Measurements from ENCODE around the gene C17orf67.

The C17orf67 gene

DNA sequence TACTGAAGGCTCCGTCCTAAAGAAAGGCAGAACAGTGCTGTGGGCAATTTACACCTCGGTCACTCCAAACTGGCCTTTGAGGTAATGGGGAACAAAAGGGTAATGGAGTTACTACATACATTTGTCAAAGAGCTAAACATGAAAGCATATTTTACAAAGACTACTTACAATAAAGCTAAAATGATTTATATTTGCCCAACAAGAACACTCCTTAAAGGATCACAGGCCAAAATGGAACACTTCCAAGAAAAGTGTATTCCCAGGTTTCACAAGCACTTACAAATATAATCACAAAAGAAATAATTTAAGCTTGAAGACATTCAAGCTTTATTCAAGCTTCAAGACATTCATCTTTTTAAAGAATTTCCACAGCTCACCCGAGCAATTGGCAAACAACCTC is 29.3 kb downstream of the C17orf67 start:
- no peak for DNase-seq

DNA sequence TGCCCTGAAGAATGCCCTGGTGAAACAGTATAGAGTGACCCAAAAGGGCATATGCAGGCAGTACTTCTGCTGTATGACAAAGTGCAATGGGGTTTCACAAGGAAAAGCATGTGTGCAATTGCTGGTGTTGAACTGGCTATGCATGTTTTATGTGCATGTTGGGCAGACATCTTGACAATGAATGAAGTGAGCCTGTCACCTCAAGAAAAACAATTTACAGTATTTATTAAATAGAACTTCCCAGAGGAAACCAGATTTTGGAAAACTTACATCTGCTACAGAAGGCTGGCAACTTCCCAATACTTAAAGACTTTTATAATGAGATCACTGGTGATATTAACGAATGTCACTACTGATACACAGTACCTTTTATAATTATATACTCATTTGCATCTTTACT is 30.6 kb downstream of the C17orf67 start:
- no peak for DNase-seq

DNA sequence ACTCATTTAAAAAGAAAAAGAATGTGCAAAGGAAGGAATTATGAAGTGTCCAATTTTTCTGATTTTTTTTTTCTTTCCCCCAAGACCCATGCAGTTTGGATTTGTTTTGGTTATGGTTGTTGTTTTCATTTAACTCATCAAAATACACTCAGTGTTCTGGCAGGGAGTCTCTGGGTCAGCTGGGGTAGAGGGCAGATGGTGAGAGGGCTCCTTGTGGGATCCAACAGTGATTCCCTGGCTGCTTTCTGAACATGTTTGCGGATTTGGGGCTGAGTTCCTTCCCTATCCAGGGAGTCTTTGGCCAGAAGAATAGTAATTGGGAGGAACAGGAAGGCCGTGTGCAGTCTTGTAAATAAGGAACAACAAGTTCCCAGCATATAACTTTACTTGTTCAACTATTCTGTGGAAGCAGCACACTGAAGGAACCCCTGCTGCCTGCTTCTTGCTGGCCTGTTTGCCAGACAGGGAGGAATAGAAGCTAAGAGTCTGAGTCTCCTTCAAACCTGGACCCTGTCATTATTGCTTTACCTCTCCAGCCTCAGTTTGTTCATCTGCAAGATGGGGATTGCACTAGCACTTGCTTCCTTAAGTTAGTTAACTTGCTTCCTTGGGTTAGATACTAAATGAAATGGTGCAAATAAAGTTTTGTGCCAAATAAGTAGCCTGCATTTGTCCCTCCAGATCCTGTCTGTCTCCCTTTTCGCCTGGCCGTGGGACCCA is 32.1 kb downstream of the C17orf67 start:
- no peak for DNase-seq

DNA sequence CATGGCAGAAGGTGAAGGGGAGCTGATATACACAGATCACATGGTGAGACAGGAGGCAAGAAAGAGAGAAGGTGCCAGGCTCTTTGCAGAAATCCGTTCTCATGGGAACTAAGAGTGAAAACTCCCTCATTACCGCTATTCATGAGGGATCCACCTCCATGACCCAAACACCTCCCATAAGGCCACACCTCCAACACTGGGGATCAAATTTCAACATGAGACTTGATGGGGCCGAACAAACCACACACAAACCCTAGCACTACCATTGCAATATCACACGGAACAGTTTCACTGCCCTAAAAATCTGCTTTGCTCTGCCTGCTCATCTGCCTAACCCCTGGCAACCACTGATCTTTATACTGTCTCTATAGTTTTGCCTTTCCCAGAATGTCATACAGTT is 34.8 kb downstream of the C17orf67 start:
- DNase-seq: no peak

DNA sequence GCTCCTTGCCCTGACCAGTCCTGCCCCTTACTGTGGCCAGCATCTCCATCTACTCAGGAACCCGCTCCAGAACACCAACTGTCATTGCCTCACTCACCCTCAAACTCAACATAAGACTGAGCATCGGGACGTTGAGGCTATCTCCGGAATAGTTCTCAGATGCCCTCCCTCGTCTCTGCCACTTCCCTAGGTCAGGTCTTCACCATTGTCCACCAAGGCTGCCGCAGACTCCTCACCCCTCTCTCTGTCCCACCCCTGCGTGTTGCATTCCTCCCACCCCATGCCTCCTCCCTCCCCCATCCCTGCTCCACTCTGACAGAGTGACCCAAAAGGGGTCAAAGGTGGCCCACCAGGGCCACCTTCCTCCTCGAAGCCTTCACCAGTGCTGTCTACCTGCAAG is 37.2 kb downstream of the C17orf67 start:
- no peak for DNase-seq

DNA sequence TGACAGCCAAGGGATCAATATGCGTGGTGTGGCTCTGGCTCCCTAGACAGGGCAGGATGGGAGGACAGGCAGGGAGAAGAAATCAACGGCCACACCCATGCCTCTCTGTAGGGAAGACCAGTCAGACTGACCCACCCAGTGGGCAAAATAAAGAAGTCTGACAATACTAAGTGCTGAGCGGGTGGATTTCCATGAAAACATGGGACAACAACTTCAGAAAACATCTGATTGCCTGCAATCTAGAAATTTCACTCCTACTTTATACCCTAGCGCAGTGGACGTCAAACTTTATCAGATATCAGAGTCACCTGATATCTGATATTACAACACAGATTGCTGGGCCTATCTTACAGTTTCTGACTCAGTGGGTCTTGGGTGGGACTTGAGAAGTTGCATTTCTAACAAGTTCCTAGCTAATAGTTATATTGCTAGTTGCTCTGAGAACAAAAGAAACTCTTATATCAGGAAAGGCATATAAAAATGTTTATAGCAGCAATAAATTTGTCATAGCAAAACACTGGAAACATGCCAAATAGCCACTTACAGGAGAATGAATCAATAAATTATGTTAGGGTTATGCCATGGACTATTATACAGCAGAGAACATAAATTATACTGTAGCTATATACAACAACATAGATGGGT is 38.4 kb downstream of the C17orf67 start:
- no peak for DNase-seq

DNA sequence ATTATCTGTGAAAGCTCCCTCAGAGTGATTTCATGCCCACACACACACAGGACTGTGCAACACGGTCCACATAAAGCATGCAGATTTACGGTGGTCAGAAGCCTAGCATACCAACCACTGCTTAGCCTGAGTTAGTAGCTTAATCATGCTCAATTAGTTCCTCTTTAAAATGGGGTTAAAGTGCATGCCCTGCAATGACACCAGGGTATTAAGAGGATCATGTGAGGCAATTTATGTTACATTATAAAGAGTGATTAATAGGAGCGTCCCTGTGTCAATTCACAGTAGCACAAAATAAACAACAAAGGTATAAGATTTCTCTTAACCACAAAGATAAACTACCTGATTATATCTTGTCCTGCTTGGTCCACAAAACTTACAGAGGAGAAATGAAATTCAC is 39.8 kb downstream of the C17orf67 start:
- DNase-seq: peak; percentile 49

DNA sequence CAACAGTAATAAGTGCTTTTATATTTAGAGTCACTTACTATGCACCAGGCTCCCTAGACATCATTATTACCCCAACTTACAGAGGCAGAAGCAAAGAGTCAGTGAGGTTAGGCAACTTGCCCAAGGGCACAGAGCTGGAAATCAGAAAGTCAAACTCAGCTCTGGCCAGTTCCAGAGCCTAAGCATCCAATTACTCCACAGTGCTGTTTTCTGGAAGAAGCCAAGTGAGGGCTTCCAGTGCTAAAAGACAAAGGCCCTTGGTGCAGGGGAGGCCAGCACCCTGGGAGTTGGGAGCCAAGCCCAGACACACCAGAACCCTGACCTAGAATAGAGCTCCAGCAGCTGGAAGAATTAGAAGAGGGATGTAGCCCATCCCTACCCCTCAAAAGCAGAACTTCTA is 40.2 kb downstream of the C17orf67 start:
- no peak for DNase-seq

DNA sequence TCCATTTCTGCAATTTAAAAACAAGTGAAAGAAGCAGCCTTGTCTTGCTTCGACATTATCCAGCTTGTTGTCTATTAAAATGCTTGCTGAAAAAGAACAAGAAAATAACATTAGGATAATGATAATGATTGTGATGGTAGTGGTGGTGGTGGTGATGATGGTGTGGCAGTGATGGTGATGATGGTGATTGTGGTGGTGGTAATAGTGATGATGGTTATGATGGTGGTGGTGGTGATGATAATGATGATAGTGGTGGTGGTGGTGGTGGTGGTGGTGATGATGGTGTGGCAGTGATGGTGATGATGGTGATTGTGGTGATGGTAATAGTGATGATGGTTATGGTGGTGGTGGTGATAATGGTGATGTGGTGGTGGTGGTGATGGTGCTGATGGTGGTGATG is 41.5 kb downstream of the C17orf67 start:
- DNase-seq: no peak

DNA sequence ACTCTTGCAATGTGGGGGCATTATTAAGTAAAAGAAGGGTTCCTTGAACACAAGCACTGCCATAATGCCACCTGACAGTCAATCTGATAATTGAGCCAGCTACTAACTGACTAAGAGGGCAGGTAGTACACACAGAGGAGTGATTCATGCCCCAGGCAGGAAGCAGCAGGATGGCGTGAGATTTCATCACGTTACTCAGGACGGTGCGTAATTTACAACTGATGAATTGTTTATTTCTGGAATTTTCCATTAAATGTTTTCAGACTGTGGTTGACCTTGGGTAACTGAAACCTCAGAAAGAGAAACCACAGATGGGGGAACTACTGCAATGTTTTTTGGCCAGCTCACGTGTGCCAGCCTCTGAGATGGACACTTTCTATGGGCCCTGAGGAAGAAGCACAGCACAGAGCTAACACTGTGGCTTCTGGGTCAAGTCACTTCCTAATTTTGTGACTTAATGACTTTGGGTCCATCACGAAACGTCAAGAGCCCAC is 46.7 kb downstream of the C17orf67 start:
- peak; percentile 95 for DNase-seq

DNA sequence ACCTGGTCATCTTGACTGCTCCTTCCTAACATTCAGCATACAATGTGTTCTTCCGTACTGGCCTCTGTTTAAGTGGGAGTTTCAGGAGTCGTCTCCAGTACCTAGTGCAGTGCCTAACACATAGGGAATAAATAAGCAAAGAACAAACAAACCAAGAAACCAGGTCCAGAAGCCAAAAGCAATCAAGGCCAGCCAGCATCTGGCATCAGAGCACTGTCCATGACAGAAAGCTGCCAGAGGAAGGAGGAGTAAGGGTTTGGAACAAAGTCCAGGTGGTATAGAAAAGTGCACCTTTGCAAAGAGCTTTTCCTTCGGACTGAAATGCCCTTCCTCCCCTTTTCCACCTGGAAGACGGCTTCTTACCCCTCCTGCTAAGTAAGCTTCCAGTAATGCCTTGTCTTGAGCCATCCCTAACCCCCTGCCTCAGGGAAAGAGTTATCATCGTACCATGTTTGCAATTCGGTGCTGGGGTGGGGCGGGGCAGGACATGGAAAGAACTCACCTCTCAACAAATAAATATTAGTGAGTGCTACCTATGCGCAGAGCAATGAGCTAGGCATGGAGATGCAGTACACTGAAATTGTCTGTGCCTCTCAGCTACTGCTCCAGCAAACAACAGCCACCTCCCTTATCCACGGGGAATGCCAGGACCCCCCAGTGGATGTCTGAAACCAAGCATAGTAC is 47.6 kb downstream of the C17orf67 start:
- DNase-seq: no peak

DNA sequence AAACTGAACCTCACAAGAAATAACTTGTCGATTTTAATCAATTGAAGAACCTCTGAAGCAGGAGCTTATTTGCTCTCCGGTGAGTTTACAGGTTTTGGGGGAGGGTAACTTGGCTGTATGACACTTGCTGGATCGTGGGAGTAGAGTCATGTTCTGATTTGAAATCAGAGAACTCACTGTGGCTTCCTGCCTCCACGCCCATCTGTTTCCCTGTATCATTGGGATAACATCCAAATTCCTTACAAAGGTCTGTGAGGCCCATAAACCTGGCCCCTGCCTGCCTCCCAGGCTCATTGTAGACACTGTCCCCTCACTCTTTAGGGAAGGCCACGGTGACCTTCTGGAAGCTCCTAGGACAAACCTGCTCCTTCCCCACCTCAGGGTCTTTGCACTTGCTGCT is 48.3 kb downstream of the C17orf67 start:
- DNase-seq: no peak

DNA sequence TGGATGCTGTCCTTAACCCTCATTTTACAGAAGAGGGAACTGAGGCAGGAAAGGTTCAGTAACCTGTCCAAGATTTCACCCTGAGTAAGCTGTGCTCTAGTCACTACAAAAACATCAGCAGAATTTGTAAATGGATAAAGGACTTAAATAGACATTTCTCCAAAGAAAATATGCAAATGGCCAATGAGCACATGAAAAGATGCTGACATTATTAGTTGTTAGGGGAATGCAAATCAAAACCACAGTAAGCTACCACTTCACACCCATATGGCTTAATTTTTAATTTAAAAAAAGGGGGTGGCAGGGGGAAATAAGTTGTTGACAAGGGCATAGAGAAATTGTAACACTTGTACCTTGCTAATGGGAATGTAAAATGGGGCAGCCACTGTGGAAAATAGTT is 51.4 kb downstream of the C17orf67 start:
- no peak for DNase-seq

DNA sequence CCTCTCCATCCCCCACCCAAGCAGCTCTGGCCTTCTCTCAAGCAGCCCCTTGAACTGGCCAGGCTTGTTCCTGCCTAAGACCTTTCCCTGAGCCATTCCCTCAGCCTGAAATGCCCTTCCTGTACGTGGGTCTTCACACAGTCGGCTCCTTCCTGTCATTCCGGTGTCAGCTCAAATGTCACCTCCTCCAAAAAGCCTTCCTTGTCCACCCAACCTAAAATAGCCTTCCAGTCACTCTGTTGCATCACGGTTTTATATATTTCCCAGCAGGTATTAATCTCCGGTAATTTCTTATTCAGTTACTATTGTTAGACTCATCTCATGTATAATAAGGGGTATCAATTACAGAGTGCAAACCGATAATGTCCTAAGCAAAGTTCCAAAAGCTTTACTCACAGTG is 51.8 kb downstream of the C17orf67 start:
- DNase-seq: no peak

DNA sequence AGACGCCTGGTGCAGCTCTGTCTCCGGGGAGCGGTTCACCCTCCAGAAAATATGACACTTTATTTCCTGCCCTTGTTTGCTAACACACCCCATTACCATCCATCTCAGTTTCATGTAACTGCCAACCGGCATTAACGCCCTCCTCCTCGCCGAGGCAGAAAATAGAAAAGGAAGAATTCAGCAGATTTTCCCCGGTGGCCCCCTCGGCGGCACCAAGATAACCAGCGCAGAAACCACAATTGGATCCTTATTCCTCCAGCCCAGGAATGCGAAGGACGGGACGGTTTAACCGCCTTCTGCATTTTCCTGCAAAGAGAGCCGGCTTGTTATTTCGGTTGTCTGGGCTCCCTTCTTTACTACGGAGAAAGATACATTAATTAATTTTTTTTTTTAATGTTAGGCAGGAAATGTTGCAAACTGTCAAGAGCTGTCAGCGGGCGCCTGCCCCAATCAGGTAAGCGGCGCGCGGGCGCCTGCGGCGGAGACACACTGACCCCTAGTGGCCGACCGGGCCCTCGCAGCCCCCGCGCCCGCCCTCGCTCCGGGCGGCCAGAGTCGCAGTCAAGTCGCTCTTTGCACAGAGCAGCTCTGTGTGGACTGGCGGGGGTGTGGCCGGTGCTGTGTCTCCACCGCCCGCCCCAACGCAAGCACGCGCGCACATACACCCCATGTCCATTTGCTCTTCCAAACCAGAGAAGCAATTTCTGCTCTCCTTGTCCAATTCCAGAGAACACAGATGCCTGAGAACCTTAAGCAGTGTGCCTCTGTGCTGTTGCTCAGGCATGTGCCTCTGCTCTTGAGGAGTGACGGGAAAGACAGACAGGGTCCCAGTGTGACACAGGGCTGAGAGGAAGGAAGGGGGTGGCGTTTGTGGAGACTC is 53.6 kb downstream of the C17orf67 start:
- peak; percentile 82 for DNase-seq

DNA sequence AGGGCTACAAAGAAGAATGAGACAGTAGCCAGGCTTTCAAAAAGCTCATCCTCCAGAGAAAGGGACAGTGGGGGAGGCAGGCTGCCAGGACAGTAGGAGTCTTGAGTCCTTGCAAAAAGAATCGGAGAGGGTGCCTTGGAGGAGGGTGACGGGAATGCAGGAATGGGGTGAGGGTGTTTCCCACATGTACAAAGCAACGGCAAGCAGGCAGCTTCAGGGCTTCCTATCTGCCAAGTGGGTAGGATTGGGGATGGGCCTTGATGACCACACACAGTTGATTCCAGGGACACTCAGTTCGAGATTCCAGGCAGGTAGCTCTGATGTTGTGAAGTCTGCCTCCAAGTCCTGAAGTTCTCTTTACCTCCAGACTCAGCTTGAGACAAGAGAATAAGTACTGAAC is 54.4 kb downstream of the C17orf67 start:
- no peak for DNase-seq

DNA sequence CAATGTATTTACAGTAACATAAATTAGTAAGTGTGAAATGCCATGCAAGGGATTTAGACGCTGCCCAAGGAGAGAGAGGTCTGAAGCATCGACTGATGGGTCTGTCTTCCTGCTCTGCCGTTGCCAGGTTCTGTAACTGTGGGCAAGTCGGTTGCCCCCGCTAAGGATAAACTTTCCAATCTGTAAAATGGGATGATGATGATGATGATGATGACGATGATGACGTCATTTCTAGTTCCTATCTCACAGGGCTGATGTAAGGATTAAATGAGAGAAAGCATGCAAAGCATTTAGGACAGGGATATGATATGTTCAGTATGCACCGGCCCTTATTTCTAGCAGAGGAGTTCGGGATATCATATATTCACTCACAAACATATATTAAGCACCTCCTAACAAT is 54.8 kb downstream of the C17orf67 start:
- DNase-seq: no peak

DNA sequence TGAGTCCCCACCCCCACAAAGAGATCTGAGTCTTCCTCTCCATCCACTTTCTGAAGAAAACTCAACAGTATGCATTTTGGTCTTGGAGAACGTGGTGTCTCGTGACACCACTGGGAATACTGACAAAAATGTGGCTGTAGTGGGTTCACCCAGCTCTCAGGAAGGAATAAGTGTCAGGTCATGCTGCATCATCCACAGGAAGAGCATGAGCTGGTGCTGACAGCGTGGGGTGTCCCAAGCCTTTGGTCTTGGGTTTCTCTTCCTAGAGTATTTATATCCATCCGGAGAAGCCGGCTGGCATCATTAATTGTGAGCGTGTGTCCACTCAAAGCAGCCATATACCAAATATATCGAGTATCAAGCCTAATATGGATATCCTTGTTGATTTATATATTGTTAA is 55.9 kb downstream of the C17orf67 start:
- DNase-seq: peak; percentile 55

DNA sequence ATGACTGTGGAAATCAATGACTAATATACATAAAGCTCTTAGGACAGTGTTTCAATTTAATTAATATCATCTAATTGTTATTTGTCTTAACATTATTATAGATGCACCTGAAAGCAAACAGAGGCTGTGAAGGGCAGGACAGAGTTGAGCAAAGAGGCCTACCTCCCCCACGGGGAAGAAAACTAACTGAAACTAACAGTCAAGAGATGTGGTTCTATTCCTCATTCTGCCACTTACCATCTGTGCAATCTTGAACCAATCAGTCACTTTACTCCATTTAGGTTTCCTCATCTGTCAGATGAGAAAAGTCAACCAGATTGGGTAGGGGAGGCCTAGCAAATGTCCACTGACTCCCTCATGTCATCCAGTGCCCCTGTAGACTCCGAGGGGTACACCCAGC is 59.1 kb downstream of the C17orf67 start:
- no peak for DNase-seq

DNA sequence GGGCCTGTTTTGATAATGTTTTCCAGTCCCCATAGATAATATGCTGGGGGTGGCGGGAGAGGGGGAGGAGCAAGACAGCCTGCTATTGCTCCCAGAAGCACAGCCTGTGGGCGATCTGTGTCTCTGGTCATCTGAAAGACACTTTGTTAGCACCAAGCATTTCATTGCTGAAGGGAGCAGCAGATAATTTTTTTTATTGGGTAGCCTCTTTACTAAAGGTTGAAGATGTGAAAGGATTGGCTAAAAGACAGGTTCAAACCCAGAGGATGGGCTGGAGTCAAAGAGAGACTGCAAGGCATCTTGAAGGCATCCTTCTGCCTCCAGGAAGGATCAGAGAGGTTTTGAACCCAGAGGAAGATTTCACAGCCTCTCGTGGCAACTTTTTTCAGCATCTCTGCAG is 60.6 kb downstream of the C17orf67 start:
- no peak for DNase-seq

DNA sequence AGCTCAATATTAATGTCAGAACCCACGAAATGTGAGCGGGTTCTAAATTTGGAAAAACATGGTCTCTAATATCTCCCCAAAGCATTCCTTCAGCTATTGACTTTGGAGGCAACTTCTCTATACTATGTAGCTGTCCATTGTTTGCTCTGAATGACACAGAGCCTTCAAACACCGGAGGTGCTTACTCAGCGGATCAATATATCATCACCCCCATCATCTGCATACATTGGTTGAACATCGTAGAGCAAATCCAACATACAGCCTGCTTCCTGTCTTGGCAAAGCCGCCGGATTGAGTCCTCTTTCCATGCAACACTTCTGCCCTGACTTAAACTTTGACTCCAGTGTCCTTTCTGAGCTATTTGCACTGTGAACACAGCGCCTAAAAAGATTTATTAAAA is 61.3 kb downstream of the C17orf67 start:
- no peak for DNase-seq

DNA sequence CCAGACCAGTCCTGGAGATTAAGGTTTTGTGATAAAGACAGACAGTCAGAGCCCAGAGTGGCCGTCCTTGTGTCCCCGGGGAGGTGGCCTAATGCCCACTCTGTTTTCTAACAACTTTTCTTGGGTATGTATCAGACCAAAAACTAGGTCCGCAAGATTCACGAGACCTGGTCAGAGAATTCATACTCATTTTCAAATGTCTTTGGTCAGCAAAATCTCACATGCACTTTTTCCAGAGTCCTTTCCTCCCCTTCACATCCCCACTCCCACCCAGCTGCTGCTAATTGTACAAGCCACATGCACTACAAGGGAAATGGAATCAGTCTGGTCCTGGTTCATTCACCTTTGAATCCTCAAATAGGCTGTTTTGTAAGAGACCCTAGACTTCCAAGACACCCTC is 61.7 kb downstream of the C17orf67 start:
- no peak for DNase-seq

DNA sequence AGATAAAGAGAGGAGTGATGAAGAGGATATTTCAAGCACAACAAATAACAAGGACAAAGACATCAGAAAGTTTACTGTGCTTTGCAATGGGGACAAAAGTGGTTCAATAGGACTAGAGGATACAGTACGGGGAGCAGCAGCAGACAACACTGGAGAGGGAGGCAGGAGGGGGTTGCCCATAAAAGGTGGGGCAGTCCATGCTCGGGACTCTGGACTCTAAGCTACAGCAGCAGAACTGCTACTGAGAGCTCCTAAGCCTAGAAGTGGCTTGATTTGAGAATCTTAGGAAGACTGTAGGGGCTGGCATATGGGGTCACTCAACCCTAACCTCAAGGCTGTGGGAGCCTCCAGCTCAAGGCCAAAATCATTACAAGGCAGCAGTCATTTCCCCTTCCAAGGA is 62.2 kb downstream of the C17orf67 start:
- DNase-seq: no peak
